PC-9 (cell line): Measurements from ENCODE around the gene ITGB7. TPM values are rescaled to one million over a fixed set of nuclear protein-coding genes. Genes with fewer than 3 reads are reported as not detected.

Experiments used
- BruUV-seq: library from RNA; stranded (reverse); fragments of 400-500 nt; replicated peaks from 2 replicates; lab custom pipeline; 2021; lab: Mats Ljungman, UMichigan
- CTCF ChIA-PET: fragments of 300-600 bp; sonication (Branson Sonifier 250); formaldehyde crosslinking; loops from one replicate; lab custom pipeline; 2022; ENCODE audit warnings: antibody characterized with exemption; lab: Charles Lee
- POLR2A ChIA-PET: fragments of 300-600 bp; sonication (Branson Sonifier 250); formaldehyde crosslinking; loops from one replicate; lab custom pipeline; 2022; ENCODE audit warnings: antibody characterized with exemption; ENCODE audit not compliant: unreplicated experiment; lab: Charles Lee
- DNase-seq, 2 experiments: peaks; one replicate each; pipeline versions ENCODE4 v3.0.0 to v3.0.0-alpha.2; 2015 to 2022; ENCODE audit warnings: mixed read lengths in 1 of 2
- H2AFZ ChIP-seq: fragments of 200-600 bp; sonication (generic); 2 replicates; pipeline ENCODE4 v1.8.1; 2017; ENCODE audit warnings: antibody characterized with exemption
- H3F3A ChIP-seq: fragments of 200-600 bp; sonication (generic); 2 replicates; pipeline ENCODE4 v1.8.1; 2017; ENCODE audit warnings: antibody characterized with exemption, mild to moderate bottlenecking, low read depth; ENCODE audit not compliant: insufficient read depth
- H3K27ac ChIP-seq: fragments of 200-600 bp; sonication (generic); 2 replicates; pipeline ENCODE4 v1.6.1; 2016; ENCODE audit warnings: mixed run types
- H3K27me3 ChIP-seq: fragments of 200-600 bp; sonication (generic); 2 replicates; pipeline ENCODE4 v1.6.1; 2016; ENCODE audit warnings: low read depth, mixed run types; ENCODE audit not compliant: insufficient read depth
- H3K36me3 ChIP-seq: fragments of 200-600 bp; sonication (generic); 2 replicates; pipeline ENCODE4 v1.6.1; 2016; ENCODE audit warnings: low read depth, mixed run types
- H3K4me1 ChIP-seq: fragments of 200-600 bp; sonication (generic); replicated peaks from 2 replicates; pipeline ENCODE4 v1.6.1; 2016; ENCODE audit warnings: mixed run types; ENCODE audit not compliant: insufficient read depth
- H3K4me2 ChIP-seq: fragments of 200-600 bp; sonication (generic); 2 replicates; pipeline ENCODE4 v1.6.1; 2017; ENCODE audit warnings: mixed run types
- H3K4me3 ChIP-seq: fragments of 200-600 bp; sonication (generic); 2 replicates; pipeline ENCODE4 v1.6.1; 2016; ENCODE audit warnings: mixed run types
- H3K79me2 ChIP-seq: fragments of 200-600 bp; sonication (generic); 2 replicates; pipeline ENCODE4 v1.6.1; 2017; ENCODE audit warnings: low read depth, mixed run types
- H3K9me2 ChIP-seq: fragments of 200-600 bp; sonication (generic); 2 replicates; pipeline ENCODE4 v1.8.1; 2017; ENCODE audit warnings: mild to moderate bottlenecking; ENCODE audit not compliant: insufficient read depth
- H3K9me3 ChIP-seq: fragments of 200-600 bp; sonication (generic); 2 replicates; pipeline ENCODE4 v1.8.1; 2016; ENCODE audit warnings: low read depth; ENCODE audit not compliant: insufficient read depth
- H4K20me1 ChIP-seq: fragments of 200-600 bp; sonication (generic); 2 replicates; pipeline ENCODE4 v1.8.1; 2017; ENCODE audit not compliant: insufficient read depth
- CTCF ChIP-seq: fragments of 200-600 bp; sonication (generic); conservative IDR thresholded peaks from 2 replicates; pipeline ENCODE4 v1.6.1; 2017; ENCODE audit warnings: mixed run types, antibody characterized with exemption, mild to moderate bottlenecking, moderate library complexity
- EZH2 ChIP-seq: fragments of 200-600 bp; sonication (generic); IDR thresholded peaks from 2 replicates; pipeline ENCODE4 v1.8.0; 2017; ENCODE audit warnings: antibody characterized with exemption, low read depth
- intact Hi-C: fragments of 100-400 bp; cut with micrococcal nuclease; formaldehyde crosslinking; loops from one replicate; pipeline ENCODE4 v1.10.0; 2022; ENCODE audit not compliant: unreplicated experiment
- total RNA-seq: library from RNA; stranded (reverse); gene quantifications from 2 replicates; pipeline ENCODE4 v1.2.3, GENCODE V29; 2021

ITGB7 gene
- total RNA-seq, 1 experiment from 2014 or later, result 3.3 TPM

- Histone ChIP-seq H3K9me2 (no peaks in the 10 kb centered on the region), H3K9me3 (no peaks in the 10 kb centered on the region), H3K36me3 (no peaks in the 10 kb centered on the region), H3K27ac (no peak overlapping the region), H3K79me2 (no peaks in the 10 kb centered on the region), H3K4me3 (no peak overlapping the region), H3K4me1 (no peaks in the 10 kb centered on the region), H3K27me3 (no peaks in the 10 kb centered on the region), H3F3A (0 out of 2 replicates have a peak, but pooled peaks cover 12% of the 10 kb centered on the region), H4K20me1 (no peaks in the 10 kb centered on the region), H3K4me2 (no peak overlapping the region), H2AFZ (0 out of 2 replicates have a peak overlapping the region, but pooled peaks have one; percentile 43)
- CTCF ChIA-PET, result no interaction called here
- TF ChIP-seq EZH2 (no peak), CTCF (no peak)
- POLR2A ChIA-PET, result interaction anchor here (0.7 kb wide), 1 partner anchor 40 kb away, joined by 20 read pairs; the partner anchor contains the start of gene SOAT2
- intact Hi-C loops, result no loop called here
- DNase-seq, result no peak
- BruUV-seq, result no TSS peak
Observed at GRCh38 chr12:53143355-53143754, 63.7 kb downstream of the ITGB7 start.

Other genes with a start within 250 kb of the ITGB7 start
- gene EIF4B, start 200.8 kb downstream of the ITGB7 start, total RNA-seq, result 531 and 615 TPM in 2 replicates
- 8.5 and 11.5 TPM in 2 replicates for gene TNS2, start 157.2 kb downstream of the ITGB7 start, total RNA-seq
- gene SPRYD3, start 127.9 kb downstream of the ITGB7 start, total RNA-seq, result 15.2 and 17.2 TPM in 2 replicates
- 290 and 333 TPM in 2 replicates for gene IGFBP6, start 109.6 kb downstream of the ITGB7 start, total RNA-seq
- 0.70 and 0.79 TPM in 2 replicates for gene SOAT2, start 103.8 kb downstream of the ITGB7 start, total RNA-seq
- 48.3 and 65.8 TPM in 2 replicates for gene ZNF740, start 26.5 kb downstream of the ITGB7 start, total RNA-seq
- gene CSAD, start 26.3 kb downstream of the ITGB7 start, total RNA-seq, result 33.1 and 49.0 TPM in 2 replicates
- gene RARG, start 25.0 kb upstream of the ITGB7 start, total RNA-seq, result 118 and 124 TPM in 2 replicates
- 37.4 and 42.0 TPM in 2 replicates for gene ESPL1, start 61.0 kb upstream of the ITGB7 start, total RNA-seq
- 291 and 303 TPM in 2 replicates for gene PFDN5, start 88.3 kb upstream of the ITGB7 start, total RNA-seq
- 67.2 and 82.5 TPM in 2 replicates for gene MYG1, start 92.4 kb upstream of the ITGB7 start, total RNA-seq
- 53.4 and 67.3 TPM in 2 replicates for gene AAAS, start 114.4 kb upstream of the ITGB7 start, total RNA-seq
- gene SP7, start 129.1 kb upstream of the ITGB7 start, total RNA-seq, result not detected in 2 replicates
- 72.9 and 118 TPM in 2 replicates for gene SP1, start 172.9 kb upstream of the ITGB7 start, total RNA-seq
- gene AMHR2, start 216.6 kb upstream of the ITGB7 start, total RNA-seq, result not detected in 2 replicates
- 138 and 203 TPM in 2 replicates for gene PRR13, start 234.5 kb upstream of the ITGB7 start, total RNA-seq
- gene PCBP2, start 244.9 kb upstream of the ITGB7 start, total RNA-seq, result 668 and 833 TPM in 2 replicates